GM12878 (cell line): Measurements from ENCODE around the gene CSHL1.

Experiments
- JUNB ChIP-seq: IDR thresholded peaks from 2 replicates; pipeline ENCODE4 v1.6.1; 2016; ENCODE audit warnings: antibody characterized with exemption, mild to moderate bottlenecking
- NR2C2 ChIP-seq: IDR thresholded peaks from 2 replicates; pipeline ENCODE4 v1.6.1; 2011; ENCODE audit warnings: borderline replicate concordance, low read depth; ENCODE audit not compliant: control insufficient read depth, insufficient read length
- POLR2A ChIP-seq: IDR thresholded peaks from 2 replicates; pipeline ENCODE4 v1.6.1; 2011; ENCODE audit warnings: low read depth, mild to moderate bottlenecking, low read length
- POLR2AphosphoS5 ChIP-seq: IDR thresholded peaks from 2 replicates; pipeline ENCODE4 v1.6.1; 2011; ENCODE audit warnings: mild to moderate bottlenecking, low read length, inconsistent platforms
- SIX5 ChIP-seq: IDR thresholded peaks from 2 replicates; pipeline ENCODE4 v1.6.1; 2011; ENCODE audit warnings: mild to moderate bottlenecking, low read depth, low read length, moderate library complexity; ENCODE audit not compliant: severe bottlenecking
- ZBTB33 ChIP-seq: fragments of 450-650 bp; IDR thresholded peaks from 2 replicates; pipeline ENCODE4 v1.6.1; 2017; ENCODE audit warnings: mild to moderate bottlenecking
- ZNF24 ChIP-seq: fragments of 450-650 bp; IDR thresholded peaks from 2 replicates; pipeline ENCODE4 v1.6.1; 2017; ENCODE audit warnings: antibody characterized with exemption, mild to moderate bottlenecking
- TF ChIP-seq, protein P1 (sequence below): IDR thresholded peaks from 2 replicates; pipeline ENCODE4 v1.6.1; 2011; ENCODE audit warnings: low read depth, mild to moderate bottlenecking, low read length, moderate library complexity, borderline replicate concordance; ENCODE audit errors: extremely low read depth

DNA sequence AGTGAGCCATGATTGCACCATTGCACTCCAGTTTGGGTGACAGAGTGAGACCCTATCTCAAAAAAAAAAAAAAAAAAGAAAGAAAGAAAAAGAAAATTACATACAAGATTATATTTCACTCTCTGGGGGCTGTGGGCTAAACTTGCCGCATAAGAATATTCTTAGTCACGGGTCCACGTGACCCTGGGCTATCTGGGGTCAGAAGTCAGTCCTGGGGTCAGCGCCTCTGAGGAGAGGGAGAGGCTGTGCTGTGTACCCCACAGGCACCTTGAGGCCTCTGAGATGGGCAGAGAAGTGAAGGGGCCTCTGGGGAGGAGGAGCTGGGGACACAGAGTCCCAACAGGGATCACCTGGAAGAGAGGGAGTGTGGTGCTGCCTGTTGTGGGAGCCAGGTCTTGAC lies 26.9 kb upstream of the CSHL1 start:
- no peak for TF ChIP-seq ZNF24
- no peak for TF ChIP-seq POLR2AphosphoS5
- TF ChIP-seq POLR2A, result no peak
- no peak for TF ChIP-seq SIX5
- TF ChIP-seq, protein P1, sequence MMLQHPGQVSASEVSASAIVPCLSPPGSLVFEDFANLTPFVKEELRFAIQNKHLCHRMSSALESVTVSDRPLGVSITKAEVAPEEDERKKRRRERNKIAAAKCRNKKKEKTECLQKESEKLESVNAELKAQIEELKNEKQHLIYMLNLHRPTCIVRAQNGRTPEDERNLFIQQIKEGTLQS, result no peak
- TF ChIP-seq NR2C2, result no peak
- TF ChIP-seq ZBTB33, result no peak
- no peak for TF ChIP-seq JUNB
